GM18517 (cell line): ENCODE measurements around the gene ATIC.

ENCODE experiments used
- ATAC-seq: cut with Tn5 transposase; IDR thresholded peaks from one replicate; pipeline ENCODE4 v1.9.1; 2021; ENCODE audit warnings: mild to moderate bottlenecking, moderate library complexity; ENCODE audit not compliant: unreplicated experiment

Gene ATIC

GRCh38 chr2:215396595-215397313, 84.9 kb downstream of the ATIC start:
- no peak for ATAC-seq

GRCh38 chr2:215397632-215398341, 85.9 kb downstream of the ATIC start:
- no peak for ATAC-seq

- ATAC-seq: no peak
Measured at GRCh38 chr2:215399067-215399716, 87.3 kb downstream of the ATIC start.
